A673 (cell line): ENCODE measurements around the gene DCANP1. TPM values are rescaled to one million over a fixed set of nuclear protein-coding genes. Genes with fewer than 3 reads are reported as not detected.

Experiments used
- BruUV-seq: library from RNA; stranded (reverse); fragments of 400-500 nt; replicated peaks from 2 replicates; lab custom pipeline; 2021; lab: Mats Ljungman, UMichigan
- CTCF ChIA-PET: fragments of 300-600 bp; sonication (Branson Sonifier 250); formaldehyde crosslinking; loops from one replicate; lab custom pipeline; 2022; ENCODE audit warnings: antibody characterized with exemption; lab: Charles Lee
- POLR2A ChIA-PET: fragments of 300-600 bp; sonication (Branson Sonifier 250); formaldehyde crosslinking; loops from one replicate; lab custom pipeline; 2022; ENCODE audit warnings: antibody characterized with exemption; ENCODE audit not compliant: low non-redundant PET; lab: Charles Lee
- DNase-seq: peaks from one replicate; pipeline ENCODE4 v3.0.0-alpha.2; 2015; ENCODE audit warnings: low spot score
- H3K27ac ChIP-seq: fragments of 200-600 bp; sonication (generic); 2 replicates; pipeline ENCODE4 v1.5.1; 2016; ENCODE audit warnings: mixed run types, low read depth, mild to moderate bottlenecking, mixed read lengths, antibody characterized with exemption, low read length; ENCODE audit not compliant: poor library complexity, severe bottlenecking
- H3K27me3 ChIP-seq: fragments of 200-600 bp; sonication (generic); replicated peaks from 2 replicates; pipeline ENCODE4 v1.6.1; 2017; ENCODE audit warnings: mixed run types, low read depth, mild to moderate bottlenecking, mixed read lengths, antibody characterized with exemption, low read length; ENCODE audit not compliant: insufficient read depth, poor library complexity
- H3K36me3 ChIP-seq: fragments of 200-600 bp; sonication (generic); 2 replicates; pipeline ENCODE4 v1.6.1; 2016; ENCODE audit warnings: mixed run types, mild to moderate bottlenecking, mixed read lengths, antibody characterized with exemption, low read length; ENCODE audit not compliant: insufficient read depth, poor library complexity, severe bottlenecking
- H3K4me1 ChIP-seq: fragments of 200-600 bp; sonication (generic); 2 replicates; pipeline ENCODE4 v1.6.1; 2017; ENCODE audit warnings: mixed run types, mild to moderate bottlenecking, mixed read lengths, antibody characterized with exemption, low read length; ENCODE audit not compliant: insufficient read depth, poor library complexity, severe bottlenecking
- H3K4me3 ChIP-seq: fragments of 200-600 bp; sonication (generic); 2 replicates; pipeline ENCODE4 v1.5.1; 2016; ENCODE audit warnings: low read depth, mixed run types, mild to moderate bottlenecking, mixed read lengths, low read length; ENCODE audit not compliant: poor library complexity, severe bottlenecking
- H3K9me3 ChIP-seq: fragments of 200-600 bp; sonication (generic); 2 replicates; pipeline ENCODE4 v1.6.1; 2016; ENCODE audit warnings: mixed run types, low read depth, mild to moderate bottlenecking, mixed read lengths, antibody characterized with exemption, low read length; ENCODE audit not compliant: poor library complexity, severe bottlenecking
- CTCF ChIP-seq: fragments of 300-800, 200-600 bp; sonication (generic); conservative IDR thresholded peaks from 2 replicates; pipeline ENCODE4 v1.5.1; 2017; ENCODE audit warnings: low read depth, mild to moderate bottlenecking, antibody characterized with exemption, low read length, moderate library complexity, mixed read lengths
- EZH2 ChIP-seq: fragments of 200-600 bp; sonication (generic); IDR thresholded peaks from 2 replicates; pipeline ENCODE4 v1.6.1; 2017; ENCODE audit warnings: borderline replicate concordance, low read depth, mild to moderate bottlenecking, mixed read lengths, antibody characterized with exemption, low read length; ENCODE audit not compliant: poor library complexity, severe bottlenecking
- intact Hi-C: fragments of 100-400 bp; cut with micrococcal nuclease; formaldehyde crosslinking; loops from one replicate; pipeline ENCODE4 v1.10.0; 2022; ENCODE audit not compliant: unreplicated experiment
- total RNA-seq: library from RNA; stranded (reverse); gene quantifications from 2 replicates; pipeline ENCODE4 v1.2.3, GENCODE V29; 2021

Gene DCANP1
- total RNA-seq, 1 experiment from 2014 or later, result not detected

- ChIA-PET POLR2A (no interaction called here), CTCF (no interaction called here)
- Histone ChIP-seq H3K36me3 (no peaks in the 10 kb centered on the region), H3K27me3 (peaks cover 65% of the 10 kb centered on the region), H3K4me3 (peak overlapping the region; percentile 35), H3K27ac (no peak overlapping the region), H3K9me3 (no peaks in the 10 kb centered on the region), H3K4me1 (peaks cover 11% of the 10 kb centered on the region)
- DNase-seq, result peak; percentile 28
- BruUV-seq, result no TSS peak
- intact Hi-C loops, result no loop called here
- peak; percentile 62 for TF ChIP-seq EZH2
- no peak for TF ChIP-seq CTCF
Observed at GRCh38 chr5:135488727-135489465, 41.7 kb upstream of the DCANP1 start.

- H3K4me3 ChIP-seq, result no peak overlapping the region
- no peak for DNase-seq
- no TSS peak for BruUV-seq
- TF ChIP-seq EZH2 (no peak), CTCF (no peak)
- intact Hi-C loops, result no loop called here
- H3K36me3 ChIP-seq, result no peaks in the 10 kb centered on the region
- ChIA-PET POLR2A (no interaction called here), CTCF (interaction anchor here (1.1 kb wide), 1 partner anchor 64 kb away, joined by 3 read pairs; no protein-coding TSS in a partner anchor)
- H3K27ac ChIP-seq, result no peak overlapping the region
- peaks cover 65% of the 10 kb centered on the region for H3K27me3 ChIP-seq
- no peaks in the 10 kb centered on the region for H3K9me3 ChIP-seq
- peaks cover 11% of the 10 kb centered on the region for H3K4me1 ChIP-seq
Observed at GRCh38 chr5:135487839-135488514, 40.8 kb upstream of the DCANP1 start.

- DNase-seq, result no peak
- no TSS peak for BruUV-seq
- Histone ChIP-seq H3K27ac (no peak overlapping the region), H3K4me3 (no peak overlapping the region), H3K27me3 (peaks cover 60% of the 10 kb centered on the region), H3K4me1 (peaks cover 11% of the 10 kb centered on the region), H3K9me3 (no peaks in the 10 kb centered on the region), H3K36me3 (no peaks in the 10 kb centered on the region)
- TF ChIP-seq CTCF, result no peak
- TF ChIP-seq EZH2, result no peak
- POLR2A ChIA-PET, result no interaction called here
- intact Hi-C loops, result no loop called here
- CTCF ChIA-PET, result interaction anchor here (1.1 kb wide), 1 partner anchor 64 kb away, joined by 3 read pairs; no protein-coding TSS in a partner anchor
Observed at GRCh38 chr5:135487037-135487395, 39.9 kb upstream of the DCANP1 start.
